SK-N-MC (cell line): ENCODE results near the gene ROGDI.

ENCODE experiments used
- EZH2 ChIP-seq: fragments of 200-600 bp; sonication (generic); IDR thresholded peaks from one replicate; pipeline ENCODE4 v1.6.1; 2017; ENCODE audit warnings: antibody characterized with exemption
- POLR2AphosphoS5 ChIP-seq: IDR thresholded peaks from 2 replicates; pipeline ENCODE4 v1.6.1; 2012; ENCODE audit warnings: mild to moderate bottlenecking, low read depth, low read length, borderline replicate concordance

DNA sequence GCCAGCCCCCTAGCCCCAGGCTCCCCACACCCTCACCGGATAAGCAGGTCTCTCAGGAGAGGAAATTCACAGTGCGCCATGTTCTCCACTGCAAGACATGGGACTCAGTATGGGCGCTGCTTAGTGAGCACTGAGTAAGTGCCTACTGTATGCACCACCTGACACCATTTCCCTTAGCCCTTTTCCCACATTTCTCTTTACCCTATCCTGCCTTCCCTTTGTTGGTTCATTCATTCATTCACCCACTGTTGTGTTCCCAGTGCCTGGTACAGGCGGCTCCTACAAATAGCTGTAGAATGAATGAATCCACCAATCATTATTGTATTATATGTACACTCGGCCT lies 24.4 kb downstream of the ROGDI start:
- TF ChIP-seq EZH2 (no peak), POLR2AphosphoS5 (no peak)
